Cerebellar nuclear complex (tissue), 1 donor: ENCODE measurements around the gene OSER1.

Experiments
- DNase-seq, 2 experiments: peaks; one replicate each; lab custom pipeline; 2025; lab: John Stamatoyannopoulos, UW

Gene OSER1

GRCh38 chr20:44174996-44175765, 35.4 kb downstream of the OSER1 start:
- DNase-seq: no peak

- DNase-seq: no peak
These were observed 36.7 kb downstream of the OSER1 start for GRCh38 chr20:44173846-44174245.

GRCh38 chr20:44173116-44173515, 37.5 kb downstream of the OSER1 start:
- no peak for DNase-seq

- no peak for DNase-seq
These were observed 38.0 kb downstream of the OSER1 start for GRCh38 chr20:44172572-44172950.

- DNase-seq: no peak
These were observed 38.6 kb downstream of the OSER1 start for GRCh38 chr20:44171775-44172571.

- no peak for DNase-seq
These were observed 39.7 kb downstream of the OSER1 start for GRCh38 chr20:44170816-44171410.

- DNase-seq: no peak
These were observed 42.8 kb downstream of the OSER1 start for GRCh38 chr20:44167736-44168135.

- DNase-seq: no peak
These were observed 44.1 kb downstream of the OSER1 start for GRCh38 chr20:44166477-44166876.

GRCh38 chr20:44166008-44166407, 44.6 kb downstream of the OSER1 start:
- no peak for DNase-seq

GRCh38 chr20:44160133-44160532, 50.4 kb downstream of the OSER1 start:
- no peak for DNase-seq

- no peak for DNase-seq
These were observed 50.9 kb downstream of the OSER1 start for GRCh38 chr20:44159711-44160110.

GRCh38 chr20:44159125-44159524, 51.4 kb downstream of the OSER1 start:
- DNase-seq: no peak

GRCh38 chr20:44157061-44157460, 53.5 kb downstream of the OSER1 start:
- DNase-seq: no peak

- DNase-seq: no peak
These were observed 56.0 kb downstream of the OSER1 start for GRCh38 chr20:44154521-44155001.

GRCh38 chr20:44153636-44154043, 56.9 kb downstream of the OSER1 start:
- DNase-seq: no peak

- no peak for DNase-seq
These were observed 58.8 kb downstream of the OSER1 start for GRCh38 chr20:44151621-44152416.

GRCh38 chr20:44146272-44146671, 64.3 kb downstream of the OSER1 start:
- no peak for DNase-seq
